Stimulated activated memory B cell treated with anti-CD40 and anti-IgM and Interleukin-4, amounts not matched to agents 10 μg/mL and 1 μg/mL and 100 μg/mL, for 72 hours (primary cell): ENCODE data around the gene CA5A.
"Not testable (repeated sequence)": the region's sequence is repeated elsewhere in the genome, so short reads cannot be mapped to it uniquely, and the experiment has no call there.

ENCODE experiments used
- ATAC-seq: fragments of 150-1000 bp; cut with Tn5 transposase; 2 replicates; pipeline ENCODE4 v1.10.0; 2021
- H3K27ac Mint-ChIP-seq: one replicate; pipeline ENCODE4 v1.8.0; 2022; ENCODE audit warnings: mild to moderate bottlenecking, mixed read lengths
- H3K27me3 Mint-ChIP-seq: one replicate; pipeline ENCODE4 v1.8.0; 2022; ENCODE audit warnings: mixed read lengths
- H3K36me3 Mint-ChIP-seq: one replicate; pipeline ENCODE4 v1.8.0; 2022; ENCODE audit warnings: mixed read lengths
- H3K4me1 Mint-ChIP-seq: one replicate; pipeline ENCODE4 v1.8.0; 2022; ENCODE audit warnings: mixed read lengths
- H3K4me3 Mint-ChIP-seq: one replicate; pipeline ENCODE4 v1.8.0; 2022; ENCODE audit warnings: mild to moderate bottlenecking, moderate library complexity, mixed read lengths
- H3K9me3 Mint-ChIP-seq: one replicate; pipeline ENCODE4 v1.8.0; 2022; ENCODE audit warnings: mixed read lengths

CA5A gene

GRCh38 chr16:87882436-87883019, 53.8 kb downstream of the CA5A start:
- no peak for ATAC-seq
- H3K36me3 Mint-ChIP-seq = no peaks in the 10 kb centered on the region
- peaks cover 53% of the 10 kb centered on the region for H3K27me3 Mint-ChIP-seq
- H3K4me1 Mint-ChIP-seq = peaks cover 15% of the 10 kb centered on the region
- no peak overlapping the region for H3K4me3 Mint-ChIP-seq
- no peak overlapping the region for H3K27ac Mint-ChIP-seq
- H3K9me3 Mint-ChIP-seq = no peaks in the 10 kb centered on the region

- peaks cover 20% of the 10 kb centered on the region for H3K4me1 Mint-ChIP-seq
- no peak for ATAC-seq
- no peak overlapping the region for H3K27ac Mint-ChIP-seq
- H3K27me3 Mint-ChIP-seq = peaks cover 53% of the 10 kb centered on the region
- no peaks in the 10 kb centered on the region for H3K9me3 Mint-ChIP-seq
- no peaks in the 10 kb centered on the region for H3K36me3 Mint-ChIP-seq
- no peak overlapping the region for H3K4me3 Mint-ChIP-seq
These were observed 54.8 kb downstream of the CA5A start for GRCh38 chr16:87881324-87882200.

- no peak overlapping the region for H3K27ac Mint-ChIP-seq
- peaks cover 42% of the 10 kb centered on the region for H3K27me3 Mint-ChIP-seq
- H3K9me3 Mint-ChIP-seq = no peaks in the 10 kb centered on the region
- H3K4me1 Mint-ChIP-seq = peaks cover 24% of the 10 kb centered on the region
- no peak for ATAC-seq
- H3K36me3 Mint-ChIP-seq = no peaks in the 10 kb centered on the region
- no peak overlapping the region for H3K4me3 Mint-ChIP-seq
These were observed 56.1 kb downstream of the CA5A start for GRCh38 chr16:87880117-87880696.

- H3K4me3 Mint-ChIP-seq, H3K36me3 Mint-ChIP-seq, ATAC-seq, H3K9me3 Mint-ChIP-seq, H3K27ac Mint-ChIP-seq: not testable (repeated sequence)
- Mint-ChIP-seq H3K27me3 (peaks cover 35% of the 10 kb centered on the region), H3K4me1 (peaks cover 31% of the 10 kb centered on the region)
These were observed 56.8 kb downstream of the CA5A start for GRCh38 chr16:87879411-87880013.

GRCh38 chr16:87878704-87879103, 57.6 kb downstream of the CA5A start:
- Mint-ChIP-seq H3K36me3 (no peaks in the 10 kb centered on the region), H3K9me3 (no peaks in the 10 kb centered on the region), H3K27me3 (peaks cover 35% of the 10 kb centered on the region), H3K4me3 (no peak overlapping the region), H3K27ac (no peak overlapping the region), H3K4me1 (peaks cover 34% of the 10 kb centered on the region)
- ATAC-seq = no peak

GRCh38 chr16:87877942-87878507, 58.3 kb downstream of the CA5A start:
- no peaks in the 10 kb centered on the region for H3K9me3 Mint-ChIP-seq
- H3K4me1 Mint-ChIP-seq = peaks cover 36% of the 10 kb centered on the region
- H3K27ac Mint-ChIP-seq = no peak overlapping the region
- H3K36me3 Mint-ChIP-seq = no peaks in the 10 kb centered on the region
- H3K4me3 Mint-ChIP-seq = no peak overlapping the region
- peaks cover 37% of the 10 kb centered on the region for H3K27me3 Mint-ChIP-seq
- no peak for ATAC-seq

- peaks cover 56% of the 10 kb centered on the region for H3K4me1 Mint-ChIP-seq
- peak; percentile 89 for ATAC-seq
- peak overlapping the region; percentile 84 for H3K27ac Mint-ChIP-seq
- no peaks in the 10 kb centered on the region for H3K36me3 Mint-ChIP-seq
- peak overlapping the region; percentile 46 for H3K4me3 Mint-ChIP-seq
- no peaks in the 10 kb centered on the region for H3K9me3 Mint-ChIP-seq
- peaks cover 13% of the 10 kb centered on the region for H3K27me3 Mint-ChIP-seq
These were observed 61.5 kb downstream of the CA5A start for GRCh38 chr16:87874639-87875427.

- not testable (repeated sequence) for ATAC-seq, H3K36me3 Mint-ChIP-seq, H3K9me3 Mint-ChIP-seq, H3K27me3 Mint-ChIP-seq, H3K4me3 Mint-ChIP-seq
- Mint-ChIP-seq H3K27ac (peak overlapping the region; percentile 11), H3K4me1 (peaks cover 70% of the 10 kb centered on the region)
These were observed 65.7 kb downstream of the CA5A start for GRCh38 chr16:87870418-87871291.

GRCh38 chr16:87869879-87870417, 66.4 kb downstream of the CA5A start:
- Mint-ChIP-seq H3K4me3 (peak overlapping the region; percentile 39), H3K4me1 (peaks cover 69% of the 10 kb centered on the region)
- not testable (repeated sequence) for ATAC-seq, H3K36me3 Mint-ChIP-seq, H3K27me3 Mint-ChIP-seq, H3K9me3 Mint-ChIP-seq, H3K27ac Mint-ChIP-seq

GRCh38 chr16:87869061-87869878, 67.1 kb downstream of the CA5A start, which contains the start of gene SLC7A5:
Gene SLC7A5 (minus strand): TSS chr16:87869507. CDS start chr16:87869422, 85 bp downstream.
- not testable (repeated sequence) for H3K36me3 Mint-ChIP-seq, H3K9me3 Mint-ChIP-seq, H3K27me3 Mint-ChIP-seq
- ATAC-seq = peak; percentile 89
- Mint-ChIP-seq H3K4me3 (peak within 1 kb of the TSS; percentile 90), H3K27ac (peak within 1 kb of the TSS; percentile 90), H3K4me1 (peaks cover 69% of the 10 kb centered on the region)

GRCh38 chr16:87868254-87869029, 67.9 kb downstream of the CA5A start:
- H3K4me3 Mint-ChIP-seq = peak overlapping the region; percentile 90
- peaks cover 11% of the 10 kb centered on the region for H3K36me3 Mint-ChIP-seq
- H3K9me3 Mint-ChIP-seq, H3K27me3 Mint-ChIP-seq: not testable (repeated sequence)
- H3K4me1 Mint-ChIP-seq = peaks cover 70% of the 10 kb centered on the region
- H3K27ac Mint-ChIP-seq = peak overlapping the region; percentile 90
- ATAC-seq = peak; percentile 71

- ATAC-seq, H3K27me3 Mint-ChIP-seq, H3K9me3 Mint-ChIP-seq: not testable (repeated sequence)
- H3K27ac Mint-ChIP-seq = peak overlapping the region; percentile 60
- H3K4me1 Mint-ChIP-seq = peaks cover 66% of the 10 kb centered on the region
- H3K4me3 Mint-ChIP-seq = peak overlapping the region; percentile 90
- H3K36me3 Mint-ChIP-seq = peaks cover 11% of the 10 kb centered on the region
These were observed 70.3 kb downstream of the CA5A start for GRCh38 chr16:87865902-87866555.
